Neural progenitor cell (in vitro differentiated cells): Measurements from ENCODE around the gene GMFB. TPM values are rescaled to one million over a fixed set of nuclear protein-coding genes. Genes with fewer than 3 reads are reported as not detected.

ENCODE experiments used
- DNase-seq: peaks from one replicate; pipeline ENCODE4 v3.0.0-alpha.2; 2016; ENCODE audit warnings: low spot score
- H2AFZ ChIP-seq: fragments of 200-600 bp; sonication (generic); replicated peaks from 2 replicates; pipeline ENCODE4 v1.6.1; 2016; ENCODE audit warnings: antibody characterized with exemption
- H3F3A ChIP-seq: fragments of 200-600 bp; sonication (generic); 2 replicates; pipeline ENCODE4 v1.6.1; 2016; ENCODE audit warnings: antibody characterized with exemption, low read depth
- H3K27ac ChIP-seq: fragments of 200-600 bp; sonication (generic); 2 replicates; pipeline ENCODE4 v1.5.1; 2016; ENCODE audit warnings: mild to moderate bottlenecking
- H3K27me3 ChIP-seq: fragments of 200-600 bp; sonication (generic); 2 replicates; pipeline ENCODE4 v1.6.1; 2016; ENCODE audit warnings: mild to moderate bottlenecking, moderate library complexity
- H3K36me3 ChIP-seq: fragments of 200-600 bp; sonication (generic); 2 replicates; pipeline ENCODE4 v1.5.1; 2016
- H3K4me1 ChIP-seq: fragments of 200-600 bp; sonication (generic); 2 replicates; pipeline ENCODE4 v1.6.1; 2016; ENCODE audit warnings: mixed run types
- H3K4me2 ChIP-seq: fragments of 200-600 bp; sonication (generic); 2 replicates; pipeline ENCODE4 v1.6.1; 2016
- H3K4me3 ChIP-seq: fragments of 200-600 bp; sonication (generic); 2 replicates; pipeline ENCODE4 v1.5.1; 2016
- H3K79me2 ChIP-seq: fragments of 200-600 bp; sonication (generic); 2 replicates; pipeline ENCODE4 v1.6.1; 2016; ENCODE audit warnings: low read depth
- H3K9ac ChIP-seq: fragments of 200-600 bp; sonication (generic); 2 replicates; pipeline ENCODE4 v1.6.1; 2016
- H3K9me3 ChIP-seq: fragments of 200-600 bp; sonication (generic); 2 replicates; pipeline ENCODE4 v1.5.1; 2016; ENCODE audit warnings: low read depth
- H4K20me1 ChIP-seq: fragments of 200-600 bp; sonication (generic); 2 replicates; pipeline ENCODE4 v1.6.1; 2016; ENCODE audit warnings: low read depth
- H3K27ac Mint-ChIP-seq: 3 replicates; pipeline ENCODE4 v1.8.0; 2021; ENCODE audit warnings: mixed read lengths
- H3K27me3 Mint-ChIP-seq: 2 replicates; pipeline ENCODE4 v1.8.0; 2022; ENCODE audit warnings: low read depth, mild to moderate bottlenecking, inconsistent platforms, moderate library complexity, mixed read lengths; ENCODE audit not compliant: insufficient read depth
- H3K36me3 Mint-ChIP-seq: 3 replicates; pipeline ENCODE4 v1.8.0; 2021; ENCODE audit warnings: mixed read lengths
- H3K4me1 Mint-ChIP-seq: 3 replicates; pipeline ENCODE4 v1.8.0; 2021; ENCODE audit warnings: mixed read lengths
- H3K4me3 Mint-ChIP-seq: 3 replicates; pipeline ENCODE4 v1.8.0; 2021; ENCODE audit warnings: mild to moderate bottlenecking, moderate library complexity, mixed read lengths
- H3K9me3 Mint-ChIP-seq: 3 replicates; pipeline ENCODE4 v1.8.0; 2020; ENCODE audit warnings: mixed read lengths
- EZH2 ChIP-seq: fragments of 200-600 bp; sonication (generic); IDR thresholded peaks from 2 replicates; pipeline ENCODE4 v1.6.1; 2017; ENCODE audit warnings: antibody characterized with exemption, mild to moderate bottlenecking, moderate library complexity
- EZH2phosphoT487 ChIP-seq: fragments of 200-600 bp; sonication (generic); IDR thresholded peaks from 2 replicates; pipeline ENCODE4 v1.6.1; 2017; ENCODE audit warnings: antibody characterized with exemption
- total RNA-seq: library from RNA; depleted of rRNA; stranded (reverse); fragments of >200 nt; gene quantifications from 2 replicates; pipeline ENCODE4 v1.2.3, GENCODE V29; 2015; ENCODE audit warnings: low replicate concordance
- TF ChIP-seq, protein P1 (sequence below): fragments of 200-600 bp; sonication (generic); IDR thresholded peaks from 2 replicates; pipeline ENCODE4 v1.5.1; 2017; ENCODE audit warnings: antibody characterized with exemption, mild to moderate bottlenecking

Gene GMFB
- total RNA-seq, 1 donor from 2014 or later, result 172 TPM

DNA sequence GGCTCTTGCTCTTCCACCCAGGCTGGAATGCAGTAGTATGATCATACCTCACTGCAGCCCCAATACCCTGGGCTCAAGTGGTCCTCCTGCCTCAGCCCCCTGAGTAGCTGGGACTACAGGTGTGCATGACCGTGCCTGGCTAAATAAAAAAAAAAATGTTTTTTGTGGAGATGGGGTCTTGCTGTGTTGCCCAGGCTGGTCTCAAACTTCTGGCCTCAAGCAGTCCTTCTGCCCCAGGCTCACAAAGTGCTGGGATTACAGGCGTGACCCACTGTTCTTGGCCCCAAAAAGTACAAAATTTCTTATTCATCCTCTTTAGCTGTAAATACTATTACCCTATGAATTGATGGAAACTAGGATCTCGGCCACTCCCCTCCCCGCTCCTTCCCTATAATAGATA lies 35.6 kb upstream of the GMFB start:
- no peak overlapping the region for H3K9ac ChIP-seq
- no peak overlapping the region for H3K4me2 ChIP-seq
- H3F3A ChIP-seq, result no peaks in the 10 kb centered on the region
- H3K4me1 ChIP-seq, result no peaks in the 10 kb centered on the region
- TF ChIP-seq, protein P1, sequence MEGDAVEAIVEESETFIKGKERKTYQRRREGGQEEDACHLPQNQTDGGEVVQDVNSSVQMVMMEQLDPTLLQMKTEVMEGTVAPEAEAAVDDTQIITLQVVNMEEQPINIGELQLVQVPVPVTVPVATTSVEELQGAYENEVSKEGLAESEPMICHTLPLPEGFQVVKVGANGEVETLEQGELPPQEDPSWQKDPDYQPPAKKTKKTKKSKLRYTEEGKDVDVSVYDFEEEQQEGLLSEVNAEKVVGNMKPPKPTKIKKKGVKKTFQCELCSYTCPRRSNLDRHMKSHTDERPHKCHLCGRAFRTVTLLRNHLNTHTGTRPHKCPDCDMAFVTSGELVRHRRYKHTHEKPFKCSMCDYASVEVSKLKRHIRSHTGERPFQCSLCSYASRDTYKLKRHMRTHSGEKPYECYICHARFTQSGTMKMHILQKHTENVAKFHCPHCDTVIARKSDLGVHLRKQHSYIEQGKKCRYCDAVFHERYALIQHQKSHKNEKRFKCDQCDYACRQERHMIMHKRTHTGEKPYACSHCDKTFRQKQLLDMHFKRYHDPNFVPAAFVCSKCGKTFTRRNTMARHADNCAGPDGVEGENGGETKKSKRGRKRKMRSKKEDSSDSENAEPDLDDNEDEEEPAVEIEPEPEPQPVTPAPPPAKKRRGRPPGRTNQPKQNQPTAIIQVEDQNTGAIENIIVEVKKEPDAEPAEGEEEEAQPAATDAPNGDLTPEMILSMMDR, result no peak
- no peak for TF ChIP-seq EZH2phosphoT487
- no peak for TF ChIP-seq EZH2
- Mint-ChIP-seq H3K4me3 (no peak overlapping the region), H3K27me3 (no peaks in the 10 kb centered on the region), H3K9me3 (peaks cover 4% of the 10 kb centered on the region), H3K27ac (no peak overlapping the region), H3K36me3 (peaks cover 17% of the 10 kb centered on the region), H3K4me1 (no peaks in the 10 kb centered on the region)
- H4K20me1 ChIP-seq, result peaks cover 6% of the 10 kb centered on the region
- no peaks in the 10 kb centered on the region for H3K9me3 ChIP-seq
- no peak overlapping the region for H3K4me3 ChIP-seq
- no peak overlapping the region for H2AFZ ChIP-seq
- H3K27ac ChIP-seq, result no peak overlapping the region
- no peak for DNase-seq
- peaks cover 4% of the 10 kb centered on the region for H3K36me3 ChIP-seq
- no peaks in the 10 kb centered on the region for H3K27me3 ChIP-seq
- peaks cover 35% of the 10 kb centered on the region for H3K79me2 ChIP-seq

DNA sequence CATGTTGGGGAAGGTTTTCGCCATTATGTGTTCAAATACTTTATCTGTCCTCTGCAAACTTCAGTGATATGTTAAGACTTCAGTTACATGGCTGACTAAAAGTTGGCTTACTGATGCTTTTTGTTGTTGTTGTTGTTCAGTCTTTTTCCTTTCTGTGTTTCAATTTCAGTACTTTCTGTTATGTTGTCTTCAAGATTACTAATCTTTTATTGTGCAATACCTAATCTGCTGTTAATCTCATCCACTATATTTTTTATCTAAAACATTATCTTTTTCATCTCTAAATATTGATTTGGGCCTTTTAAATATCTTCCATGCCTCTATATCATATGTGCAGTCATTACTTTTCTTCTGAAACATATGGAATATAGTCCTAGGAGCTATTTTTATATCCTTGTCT lies 27.9 kb upstream of the GMFB start:
- no peaks in the 10 kb centered on the region for H3K27me3 ChIP-seq
- Mint-ChIP-seq H3K27ac (no peak overlapping the region), H3K4me1 (peaks cover 4% of the 10 kb centered on the region), H3K9me3 (peaks cover 27% of the 10 kb centered on the region), H3K27me3 (no peaks in the 10 kb centered on the region), H3K36me3 (peaks cover 42% of the 10 kb centered on the region), H3K4me3 (no peak overlapping the region)
- DNase-seq, result no peak
- H3K36me3 ChIP-seq, result peaks cover 18% of the 10 kb centered on the region
- H3K9ac ChIP-seq, result no peak overlapping the region
- no peak overlapping the region for H3K27ac ChIP-seq
- no peak overlapping the region for H2AFZ ChIP-seq
- H3F3A ChIP-seq, result no peaks in the 10 kb centered on the region
- H3K4me3 ChIP-seq, result no peak overlapping the region
- H4K20me1 ChIP-seq, result peaks cover 12% of the 10 kb centered on the region
- peaks cover 7% of the 10 kb centered on the region for H3K9me3 ChIP-seq
- peaks cover 8% of the 10 kb centered on the region for H3K4me1 ChIP-seq
- no peak for TF ChIP-seq EZH2
- TF ChIP-seq EZH2phosphoT487, result no peak
- TF ChIP-seq, protein P1, result no peak
- H3K4me2 ChIP-seq, result no peak overlapping the region
- peaks cover 98% of the 10 kb centered on the region for H3K79me2 ChIP-seq

DNA sequence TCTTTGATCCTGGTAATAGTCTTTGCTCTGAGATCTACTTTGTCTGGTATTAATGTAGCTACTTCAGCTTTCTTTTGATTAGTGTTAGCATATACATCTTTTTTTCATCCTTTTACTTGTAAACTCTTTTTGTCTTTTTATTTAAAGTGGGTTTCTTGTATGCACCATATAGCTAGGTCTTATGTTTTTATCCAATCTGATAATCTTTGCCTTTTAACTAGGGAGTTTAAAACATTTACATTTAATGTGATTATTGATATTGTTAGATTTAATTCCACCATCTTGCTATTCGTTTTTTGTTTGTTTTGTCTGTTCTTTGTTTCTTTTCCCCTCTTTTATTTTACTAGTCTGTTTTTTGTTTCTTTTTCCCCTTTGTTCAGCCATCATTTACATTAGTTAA lies 26.9 kb upstream of the GMFB start:
- Mint-ChIP-seq H3K36me3 (peaks cover 42% of the 10 kb centered on the region), H3K4me3 (no peak overlapping the region), H3K27ac (no peak overlapping the region), H3K9me3 (peaks cover 27% of the 10 kb centered on the region), H3K4me1 (peaks cover 11% of the 10 kb centered on the region), H3K27me3 (no peaks in the 10 kb centered on the region)
- no peak overlapping the region for H3K4me2 ChIP-seq
- H2AFZ ChIP-seq, result no peak overlapping the region
- H3K79me2 ChIP-seq, result peaks cover 98% of the 10 kb centered on the region
- no peaks in the 10 kb centered on the region for H3F3A ChIP-seq
- no peaks in the 10 kb centered on the region for H3K27me3 ChIP-seq
- H3K4me3 ChIP-seq, result no peak overlapping the region
- no peak overlapping the region for H3K27ac ChIP-seq
- TF ChIP-seq EZH2phosphoT487 (no peak), EZH2 (no peak)
- TF ChIP-seq, protein P1, result no peak
- peaks cover 7% of the 10 kb centered on the region for H3K9me3 ChIP-seq
- H3K36me3 ChIP-seq, result peaks cover 18% of the 10 kb centered on the region
- H3K9ac ChIP-seq, result no peak overlapping the region
- peaks cover 16% of the 10 kb centered on the region for H3K4me1 ChIP-seq
- no peak for DNase-seq
- H4K20me1 ChIP-seq, result peaks cover 16% of the 10 kb centered on the region
